Skeletal muscle satellite cell (primary cell): ENCODE measurements around the gene GPLD1.
"Not testable (repeated sequence)": the region's sequence is repeated elsewhere in the genome, so short reads cannot be mapped to it uniquely, and the experiment has no call there.

ENCODE experiments used
- H3K27me3 ChIP-seq: 2 replicates; pipeline ENCODE4 v1.7.0; 2013; ENCODE audit warnings: low read length; ENCODE audit not compliant: control insufficient read depth, insufficient read depth
- H3K36me3 ChIP-seq: 2 replicates; pipeline ENCODE4 v1.7.0; 2013; ENCODE audit warnings: mild to moderate bottlenecking, control low read depth, low read length; ENCODE audit not compliant: insufficient read depth
- H3K4me1 ChIP-seq: 2 replicates; pipeline ENCODE4 v1.7.0; 2013; ENCODE audit warnings: low read length; ENCODE audit not compliant: control insufficient read depth, insufficient read depth
- H3K4me2 ChIP-seq: 2 replicates; pipeline ENCODE4 v1.7.0; 2013; ENCODE audit warnings: mild to moderate bottlenecking, low read length
- H3K4me3 ChIP-seq: 2 replicates; pipeline ENCODE4 v1.7.0; 2013; ENCODE audit warnings: low read length
- H3K9ac ChIP-seq: 2 replicates; pipeline ENCODE4 v1.7.0; 2013; ENCODE audit warnings: mild to moderate bottlenecking, low read depth, low read length, moderate library complexity
- H3K9me3 ChIP-seq: replicated peaks from 2 replicates; pipeline ENCODE4 v1.7.0; 2013; ENCODE audit warnings: mild to moderate bottlenecking, control low read depth, low read length

The GPLD1 gene

GRCh38 chr6:24405262-24405661 is 84.1 kb downstream of the GPLD1 start:
- no peaks in the 10 kb centered on the region for H3K27me3 ChIP-seq
- no peaks in the 10 kb centered on the region for H3K9me3 ChIP-seq
- H3K4me1 ChIP-seq: peaks cover 9% of the 10 kb centered on the region
- no peak overlapping the region for H3K4me3 ChIP-seq
- no peak overlapping the region for H3K9ac ChIP-seq
- no peak overlapping the region for H3K4me2 ChIP-seq
- H3K36me3 ChIP-seq: peaks cover 23% of the 10 kb centered on the region

GRCh38 chr6:24403501-24403824 is 85.9 kb downstream of the GPLD1 start:
- Histone ChIP-seq H3K9me3 (no peaks in the 10 kb centered on the region), H3K4me3 (peak overlapping the region; percentile 100), H3K9ac (peak overlapping the region; percentile 84), H3K4me2 (peak overlapping the region; percentile 90), H3K4me1 (peaks cover 9% of the 10 kb centered on the region), H3K36me3 (peaks cover 14% of the 10 kb centered on the region), H3K27me3 (peaks cover 9% of the 10 kb centered on the region)

DNA sequence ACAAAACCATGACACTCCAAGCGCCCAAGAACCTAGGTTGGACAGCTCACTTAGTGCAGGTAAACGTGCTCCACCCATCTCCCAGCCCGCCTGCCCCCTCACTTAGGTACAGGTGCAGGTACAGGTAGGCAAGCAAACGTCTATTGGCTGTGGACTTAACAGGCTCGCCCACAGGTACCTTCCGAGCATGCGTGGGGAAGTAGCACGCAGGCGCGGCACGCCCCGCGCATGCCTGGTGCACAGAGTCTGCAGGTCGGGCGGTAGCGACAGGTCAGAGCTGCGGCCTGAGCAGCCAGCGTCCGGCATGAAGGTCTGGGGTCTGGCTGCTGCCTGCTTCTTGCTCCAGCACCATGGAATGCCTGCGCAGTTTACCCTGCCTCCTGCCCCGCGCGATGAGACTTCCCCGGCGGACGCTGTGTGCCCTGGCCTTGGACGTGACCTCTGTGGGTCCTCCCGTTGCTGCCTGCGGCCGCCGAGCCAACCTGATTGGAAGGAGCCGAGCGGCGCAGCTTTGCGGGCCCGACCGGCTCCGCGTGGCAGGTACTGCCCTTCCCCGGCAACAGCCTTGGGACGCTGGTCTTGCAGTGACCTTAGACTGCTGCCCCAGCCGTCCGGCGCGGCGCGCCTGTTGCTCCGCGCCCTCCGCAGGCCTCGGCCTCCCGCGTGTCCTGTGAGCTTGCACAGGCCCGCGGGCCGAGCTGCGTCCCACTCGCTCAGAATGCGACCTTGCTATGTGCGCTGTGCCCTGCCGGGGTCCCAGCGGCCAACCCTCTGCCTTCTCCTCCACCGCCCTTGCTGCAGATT is 86.5 kb downstream of the GPLD1 start, which contains the start of gene MRS2:
TSS of gene MRS2 (plus strand) at position 240 of the 804 bp plus-strand sequence. CDS start at position 351, 111 bp downstream.
- Histone ChIP-seq H3K4me3 (peak within 1 kb of the TSS; percentile 100), H3K4me2 (peak within 1 kb of the TSS; percentile 90), H3K4me1 (peaks cover 9% of the 10 kb centered on the region), H3K36me3 (peaks cover 10% of the 10 kb centered on the region), H3K9ac (peak within 1 kb of the TSS; percentile 84), H3K27me3 (peaks cover 9% of the 10 kb centered on the region), H3K9me3 (no peaks in the 10 kb centered on the region)

- H3K27me3 ChIP-seq: peaks cover 9% of the 10 kb centered on the region
- no peak overlapping the region for H3K4me2 ChIP-seq
- peaks cover 6% of the 10 kb centered on the region for H3K36me3 ChIP-seq
- no peak overlapping the region for H3K4me3 ChIP-seq
- peaks cover 9% of the 10 kb centered on the region for H3K4me1 ChIP-seq
- no peaks in the 10 kb centered on the region for H3K9me3 ChIP-seq
- no peak overlapping the region for H3K9ac ChIP-seq
Measured at GRCh38 chr6:24401458-24401857, 87.9 kb downstream of the GPLD1 start.

- H3K9me3 ChIP-seq, H3K4me2 ChIP-seq, H3K9ac ChIP-seq, H3K4me3 ChIP-seq, H3K27me3 ChIP-seq, H3K36me3 ChIP-seq: not testable (repeated sequence)
- peaks cover 11% of the 10 kb centered on the region for H3K4me1 ChIP-seq
Measured at GRCh38 chr6:24400045-24401039, 89.0 kb downstream of the GPLD1 start.

- H3K9me3 ChIP-seq: no peaks in the 10 kb centered on the region
- H3K4me2 ChIP-seq: no peak overlapping the region
- no peak overlapping the region for H3K9ac ChIP-seq
- H3K36me3 ChIP-seq: no peaks in the 10 kb centered on the region
- peaks cover 9% of the 10 kb centered on the region for H3K27me3 ChIP-seq
- peaks cover 15% of the 10 kb centered on the region for H3K4me1 ChIP-seq
- H3K4me3 ChIP-seq: no peak overlapping the region
Measured at GRCh38 chr6:24397631-24398030, 91.7 kb downstream of the GPLD1 start.

- Histone ChIP-seq H3K27me3 (peaks cover 9% of the 10 kb centered on the region), H3K4me2 (no peak overlapping the region), H3K9me3 (no peaks in the 10 kb centered on the region), H3K36me3 (no peaks in the 10 kb centered on the region), H3K4me1 (peaks cover 9% of the 10 kb centered on the region), H3K4me3 (no peak overlapping the region), H3K9ac (no peak overlapping the region)
Measured at GRCh38 chr6:24396824-24397223, 92.6 kb downstream of the GPLD1 start.

GRCh38 chr6:24394780-24395437 is 94.5 kb downstream of the GPLD1 start:
- Histone ChIP-seq H3K27me3 (peaks cover 10% of the 10 kb centered on the region), H3K9me3 (no peaks in the 10 kb centered on the region), H3K4me1 (peaks cover 9% of the 10 kb centered on the region), H3K9ac (no peak overlapping the region), H3K36me3 (no peaks in the 10 kb centered on the region), H3K4me3 (no peak overlapping the region), H3K4me2 (peak overlapping the region; percentile 48)

- Histone ChIP-seq H3K4me2 (no peak overlapping the region), H3K9ac (no peak overlapping the region), H3K36me3 (no peaks in the 10 kb centered on the region), H3K9me3 (no peaks in the 10 kb centered on the region), H3K4me1 (peaks cover 9% of the 10 kb centered on the region), H3K4me3 (no peak overlapping the region), H3K27me3 (peaks cover 4% of the 10 kb centered on the region)
Measured at GRCh38 chr6:24394061-24394779, 95.2 kb downstream of the GPLD1 start.

DNA sequence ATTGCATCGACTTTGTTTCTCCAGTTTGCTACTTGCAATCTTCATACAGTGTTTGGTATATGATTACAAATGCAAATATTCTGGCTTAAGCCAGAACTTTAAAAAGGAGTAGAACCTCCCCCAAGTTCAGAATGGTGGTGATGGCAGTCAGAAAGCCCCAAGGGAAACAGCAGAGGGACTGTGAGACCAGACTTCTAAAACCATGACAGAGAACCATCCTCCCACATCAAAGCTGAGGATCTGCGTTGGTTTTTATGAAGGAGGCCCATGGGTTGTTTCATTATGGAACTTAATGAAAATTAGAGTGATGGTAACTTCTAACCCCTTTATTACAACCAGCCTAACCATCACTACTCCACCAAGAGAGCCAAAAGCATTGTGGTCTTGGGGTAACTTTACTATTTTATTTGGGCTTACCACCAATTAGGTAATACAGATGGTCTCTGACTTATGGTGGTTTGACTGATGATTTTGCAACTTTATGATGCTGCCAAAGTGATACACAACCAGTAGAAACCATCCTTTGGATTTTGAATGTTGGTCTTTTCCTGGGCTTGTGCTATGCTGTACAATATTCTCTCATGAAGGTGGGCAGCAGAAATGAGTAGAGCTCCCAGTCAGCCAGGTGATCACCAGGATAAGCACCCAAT is 97.5 kb downstream of the GPLD1 start:
- Histone ChIP-seq H3K4me3 (no peak overlapping the region), H3K36me3 (no peaks in the 10 kb centered on the region), H3K4me1 (peaks cover 9% of the 10 kb centered on the region), H3K4me2 (no peak overlapping the region), H3K27me3 (peaks cover 3% of the 10 kb centered on the region), H3K9ac (no peak overlapping the region), H3K9me3 (no peaks in the 10 kb centered on the region)
